ENCODE data around the gene ELK4.
"Not testable (repeated sequence)": the region's sequence is repeated elsewhere in the genome, so short reads cannot be mapped to it uniquely, and the experiment has no call there.

Gene ELK4

GRCh38 chr1:205663286-205663936 lies 31.6 kb upstream of the ELK4 start:
- peak; percentile 59 to 62 for DNase-seq

GRCh38 chr1:205662791-205663190 lies 31.0 kb upstream of the ELK4 start:
- no peak for DNase-seq

- no peak for DNase-seq
These were observed 30.4 kb upstream of the ELK4 start for GRCh38 chr1:205662135-205662738.

GRCh38 chr1:205661429-205662134 lies 29.8 kb upstream of the ELK4 start:
- no peak for DNase-seq

- no peak for DNase-seq
These were observed 28.6 kb upstream of the ELK4 start for GRCh38 chr1:205660361-205660760.

- peak; percentile 40 to 83 for DNase-seq
These were observed 27.3 kb upstream of the ELK4 start for GRCh38 chr1:205658943-205659581.

- DNase-seq = no peak
These were observed 24.4 kb upstream of the ELK4 start for GRCh38 chr1:205656236-205656635.

- DNase-seq = no peak
These were observed 21.2 kb upstream of the ELK4 start for GRCh38 chr1:205652984-205653383.

GRCh38 chr1:205650241-205650640 lies 18.4 kb upstream of the ELK4 start:
- DNase-seq = no peak

GRCh38 chr1:205645519-205645918 lies 13.7 kb upstream of the ELK4 start:
- no peak for DNase-seq

- DNase-seq = no peak
These were observed 11.0 kb upstream of the ELK4 start for GRCh38 chr1:205642679-205643307.

GRCh38 chr1:205639567-205639966 lies 7.8 kb upstream of the ELK4 start:
- DNase-seq = no peak

- no peak for DNase-seq
These were observed 6.2 kb upstream of the ELK4 start for GRCh38 chr1:205637854-205638468.

GRCh38 chr1:205636732-205637131 lies 4.9 kb upstream of the ELK4 start:
- DNase-seq = no peak

GRCh38 chr1:205636138-205636530 lies 4.3 kb upstream of the ELK4 start:
- not testable (repeated sequence) for DNase-seq

GRCh38 chr1:205633421-205633976 lies 1.7 kb upstream of the ELK4 start:
- no peak for DNase-seq

GRCh38 chr1:205632669-205633169 lies 908 bp upstream of the ELK4 start:
- DNase-seq = no peak

GRCh38 chr1:205631010-205631767 lies 622 bp downstream of the ELK4 start:
- peak; percentile 43 to 51 for DNase-seq

- no peak for DNase-seq
These were observed 1.2 kb downstream of the ELK4 start for GRCh38 chr1:205630651-205631009.

GRCh38 chr1:205630241-205630640 lies 1.6 kb downstream of the ELK4 start:
- no peak for DNase-seq

- DNase-seq = no peak
These were observed 2.1 kb downstream of the ELK4 start for GRCh38 chr1:205629751-205630150.

- DNase-seq = no peak
These were observed 3.9 kb downstream of the ELK4 start for GRCh38 chr1:205627956-205628355.

Measured in inflammatory macrophage treated with lipopolysaccharide for 1 hour (primary cell).